ENCODE data around the gene HECTD4.

The HECTD4 gene

GRCh38 chr12:112368856-112369255, 13.4 kb downstream of the HECTD4 start:
- TF ChIP-seq CTCF (IDR thresholded peaks at IDR 0.05; ENCODE audit: extremely low read depth, insufficient read depth, missing control alignments), result no peak
- no peak for DNase-seq (ENCODE audit: low spot score)
- in situ Hi-C loops (cut with MboI; ENCODE audit: low pct_unique_long_range_greater_than_20kb, low sequenced_read_pairs, unreplicated experiment), result no loop called here

GRCh38 chr12:112367965-112368364, 14.3 kb downstream of the HECTD4 start:
- in situ Hi-C loops (cut with MboI; ENCODE audit: low pct_unique_long_range_greater_than_20kb, low sequenced_read_pairs, unreplicated experiment), result no loop called here
- DNase-seq (ENCODE audit: low spot score), result no peak
- TF ChIP-seq CTCF (IDR thresholded peaks at IDR 0.05; ENCODE audit: extremely low read depth, insufficient read depth, missing control alignments), result no peak

GRCh38 chr12:112362310-112362709, 19.9 kb downstream of the HECTD4 start:
- no peak for DNase-seq (ENCODE audit: low spot score)
- TF ChIP-seq CTCF (IDR thresholded peaks at IDR 0.05; ENCODE audit: extremely low read depth, insufficient read depth, missing control alignments), result no peak
- in situ Hi-C loops (cut with MboI; ENCODE audit: low pct_unique_long_range_greater_than_20kb, low sequenced_read_pairs, unreplicated experiment), result no loop called here

GRCh38 chr12:112361271-112361670, 21.0 kb downstream of the HECTD4 start:
- no peak for DNase-seq (ENCODE audit: low spot score)
- no peak for TF ChIP-seq CTCF (IDR thresholded peaks at IDR 0.05; ENCODE audit: extremely low read depth, insufficient read depth, missing control alignments)
- in situ Hi-C loops (cut with MboI; ENCODE audit: low pct_unique_long_range_greater_than_20kb, low sequenced_read_pairs, unreplicated experiment), result no loop called here

- no peak for DNase-seq (ENCODE audit: low spot score)
- in situ Hi-C loops (cut with MboI; ENCODE audit: low pct_unique_long_range_greater_than_20kb, low sequenced_read_pairs, unreplicated experiment), result no loop called here
- no peak for TF ChIP-seq CTCF (IDR thresholded peaks at IDR 0.05; ENCODE audit: extremely low read depth, insufficient read depth, missing control alignments)
Observed at GRCh38 chr12:112359290-112359689, 22.9 kb downstream of the HECTD4 start.

- TF ChIP-seq CTCF (IDR thresholded peaks at IDR 0.05; ENCODE audit: extremely low read depth, insufficient read depth, missing control alignments), result no peak
- DNase-seq (ENCODE audit: low spot score), result no peak
- in situ Hi-C loops (cut with MboI; ENCODE audit: low pct_unique_long_range_greater_than_20kb, low sequenced_read_pairs, unreplicated experiment), result no loop called here
Observed at GRCh38 chr12:112357214-112357613, 25.0 kb downstream of the HECTD4 start.

GRCh38 chr12:112354399-112354798, 27.8 kb downstream of the HECTD4 start:
- in situ Hi-C loops (cut with MboI; ENCODE audit: low pct_unique_long_range_greater_than_20kb, low sequenced_read_pairs, unreplicated experiment), result no loop called here
- no peak for TF ChIP-seq CTCF (IDR thresholded peaks at IDR 0.05; ENCODE audit: extremely low read depth, insufficient read depth, missing control alignments)
- no peak for DNase-seq (ENCODE audit: low spot score)

Measured in GM13977 (cell line).